Panc1 (cell line): Measurements from ENCODE around the gene GCH1. TPM values are rescaled to one million over a fixed set of nuclear protein-coding genes. Genes with fewer than 3 reads are reported as not detected.
A peak's percentile ranks its signal among the peaks of the same experiment; 100 is the strongest.
"Not testable (repeated sequence)": the region's sequence is repeated elsewhere in the genome, so short reads cannot be mapped to it uniquely, and the experiment has no call there.

Experiments
- ATAC-seq: fragments of 200-7000 bp; cut with Tn5 transposase; 2 replicates; pipeline ENCODE4 v1.9.1; 2020; ENCODE audit warnings: mild to moderate bottlenecking, moderate library complexity
- BruUV-seq: library from RNA; stranded (reverse); fragments of 400-500 nt; replicated peaks from 2 replicates; lab custom pipeline; 2021; lab: Mats Ljungman, UMichigan
- CTCF ChIA-PET: fragments of 300-600 bp; sonication (Branson Sonifier 250); formaldehyde crosslinking; loops from one replicate; lab custom pipeline; 2022; ENCODE audit warnings: antibody characterized with exemption; lab: Charles Lee
- POLR2A ChIA-PET: fragments of 300-600 bp; sonication (Branson Sonifier 250); formaldehyde crosslinking; loops from one replicate; lab custom pipeline; 2022; ENCODE audit warnings: antibody characterized with exemption; lab: Charles Lee
- DNase-seq: peaks from one replicate; pipeline ENCODE4 v3.0.0-alpha.2; 2010; ENCODE audit warnings: low read depth, low spot score
- H3K27ac ChIP-seq: 2 replicates; pipeline ENCODE4 v1.5.1; 2011; ENCODE audit warnings: mild to moderate bottlenecking, low read length, inconsistent platforms
- H3K27me3 ChIP-seq: fragments of 200-500 bp; sonication (Bioruptor generic); 2 replicates; pipeline ENCODE4 v1.6.0; 2014; ENCODE audit warnings: low read length, inconsistent platforms; ENCODE audit not compliant: control insufficient read depth, insufficient read depth
- H3K36me3 ChIP-seq: fragments of 200-500 bp; sonication (Bioruptor generic); 2 replicates; pipeline ENCODE4 v1.5.1; 2014; ENCODE audit warnings: inconsistent platforms, mild to moderate bottlenecking, low read length, moderate library complexity; ENCODE audit not compliant: control insufficient read depth, insufficient read depth
- H3K4me1 ChIP-seq: 2 replicates; pipeline ENCODE4 v1.5.1; 2011; ENCODE audit warnings: inconsistent platforms, mild to moderate bottlenecking, low read length, moderate library complexity; ENCODE audit not compliant: control insufficient read depth, insufficient read depth
- H3K4me3 ChIP-seq, 2 experiments: 2 replicates each; pipeline ENCODE4 v1.5.1; 2011 to 2012; ENCODE audit warnings: low read depth in 2 of 2, low read length in 2 of 2, mild to moderate bottlenecking in 2 of 2, inconsistent platforms in 1 of 2, moderate library complexity in 1 of 2
- H3K9me3 ChIP-seq: fragments of 200-500 bp; sonication (Bioruptor generic); 2 replicates; pipeline ENCODE4 v1.5.1; 2014; ENCODE audit warnings: low read depth, mild to moderate bottlenecking, inconsistent platforms, low read length, moderate library complexity; ENCODE audit not compliant: control insufficient read depth, insufficient read depth
- POLR2AphosphoS5 ChIP-seq: IDR thresholded peaks from 2 replicates; pipeline ENCODE4 v1.6.1; 2012; ENCODE audit warnings: mild to moderate bottlenecking, low read depth, low read length, moderate library complexity
- REST ChIP-seq, 2 experiments: IDR thresholded peaks; 2 replicates each; pipeline ENCODE4 v1.6.1; 2011 to 2012; ENCODE audit warnings: low read depth in 2 of 2, control low read depth in 1 of 2, low read length in 1 of 2, mild to moderate bottlenecking in 1 of 2, moderate library complexity in 1 of 2; ENCODE audit not compliant: insufficient read depth in 1 of 2
- SIN3A ChIP-seq: IDR thresholded peaks from 2 replicates; pipeline ENCODE4 v1.6.1; 2012; ENCODE audit warnings: low read depth, mild to moderate bottlenecking, low read length, moderate library complexity, borderline replicate concordance; ENCODE audit not compliant: insufficient read depth
- TCF7L2 ChIP-seq: IDR thresholded peaks from 2 replicates; pipeline ENCODE4 v1.6.1; 2011; ENCODE audit warnings: mild to moderate bottlenecking, low read depth, low read length, inconsistent platforms
- in situ Hi-C: cut with HindIII; loops from 2 replicates; pipeline ENCODE4 v1.10.0; 2016; ENCODE audit warnings: low sequenced_read_pairs, low pct_unique_long_range_greater_than_20kb
- intact Hi-C: fragments of 100-400 bp; cut with micrococcal nuclease; formaldehyde crosslinking; loops from one replicate; pipeline ENCODE4 v1.10.0; 2022; ENCODE audit not compliant: unreplicated experiment
- total RNA-seq: library from RNA; stranded (reverse); gene quantifications from one replicate; pipeline ENCODE4 v1.2.1, GENCODE V29; 2021; ENCODE audit not compliant: unreplicated experiment
- TF ChIP-seq, protein P1 (sequence below): fragments of 450-650 bp; IDR thresholded peaks from 2 replicates; pipeline ENCODE4 v1.5.1; 2017; ENCODE audit warnings: mild to moderate bottlenecking

Gene GCH1
- total RNA-seq, 1 experiment from 2014 or later: 3.6 TPM

- no peak for DNase-seq
- Histone ChIP-seq H3K4me1 (peaks cover 4% of the 10 kb centered on the region; the same call in 1 of the 2 replicates), H3K4me3 (peak overlapping the region; percentile 70 to 72), H3K27me3 (no peaks in the 10 kb centered on the region), H3K27ac (0 out of 2 replicates have a peak overlapping the region, but pooled peaks have one; percentile 51), H3K9me3 (no peaks in the 10 kb centered on the region), H3K36me3 (no peaks in the 10 kb centered on the region; the same call in 1 of the 2 replicates)
- TF ChIP-seq, protein P1, sequence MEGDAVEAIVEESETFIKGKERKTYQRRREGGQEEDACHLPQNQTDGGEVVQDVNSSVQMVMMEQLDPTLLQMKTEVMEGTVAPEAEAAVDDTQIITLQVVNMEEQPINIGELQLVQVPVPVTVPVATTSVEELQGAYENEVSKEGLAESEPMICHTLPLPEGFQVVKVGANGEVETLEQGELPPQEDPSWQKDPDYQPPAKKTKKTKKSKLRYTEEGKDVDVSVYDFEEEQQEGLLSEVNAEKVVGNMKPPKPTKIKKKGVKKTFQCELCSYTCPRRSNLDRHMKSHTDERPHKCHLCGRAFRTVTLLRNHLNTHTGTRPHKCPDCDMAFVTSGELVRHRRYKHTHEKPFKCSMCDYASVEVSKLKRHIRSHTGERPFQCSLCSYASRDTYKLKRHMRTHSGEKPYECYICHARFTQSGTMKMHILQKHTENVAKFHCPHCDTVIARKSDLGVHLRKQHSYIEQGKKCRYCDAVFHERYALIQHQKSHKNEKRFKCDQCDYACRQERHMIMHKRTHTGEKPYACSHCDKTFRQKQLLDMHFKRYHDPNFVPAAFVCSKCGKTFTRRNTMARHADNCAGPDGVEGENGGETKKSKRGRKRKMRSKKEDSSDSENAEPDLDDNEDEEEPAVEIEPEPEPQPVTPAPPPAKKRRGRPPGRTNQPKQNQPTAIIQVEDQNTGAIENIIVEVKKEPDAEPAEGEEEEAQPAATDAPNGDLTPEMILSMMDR: no peak
- TF ChIP-seq TCF7L2 (no peak), REST (IDR thresholded peaks at IDR 0.05; ENCODE audit: insufficient read depth in 1 of 2, low read depth in 2 of 2, low read length in 1 of 2) (no peak), POLR2AphosphoS5 (no peak), SIN3A (no peak)
- peak; percentile 54 for ATAC-seq
- ChIA-PET POLR2A (interaction anchor here (0.6 kb wide), 1 partner anchor 39 kb away, joined by 5 read pairs; no protein-coding TSS in a partner anchor), CTCF (no interaction called here)
- no TSS peak for BruUV-seq
- in situ Hi-C loops: no loop called here
- intact Hi-C loops: no loop called here
These were observed 1.1 kb downstream of the GCH1 start for GRCh38 chr14:54901380-54902142.

- no TSS peak for BruUV-seq
- Histone ChIP-seq H3K4me3 (no peak overlapping the region), H3K36me3 (no peaks in the 10 kb centered on the region; the same call in 1 of the 2 replicates), H3K9me3 (no peaks in the 10 kb centered on the region), H3K27me3 (no peaks in the 10 kb centered on the region), H3K27ac (no peak overlapping the region), H3K4me1 (peaks cover 4% of the 10 kb centered on the region; the same call in 1 of the 2 replicates)
- in situ Hi-C loops: no loop called here
- ATAC-seq: no peak
- ChIA-PET CTCF (no interaction called here), POLR2A (no interaction called here)
- intact Hi-C loops: loop anchor here (10.0 kb wide), 1 partner anchor 335 kb away; the partner anchor contains the start of gene SAMD4A
- DNase-seq: no peak
- TF ChIP-seq TCF7L2: no peak
These were observed 3.1 kb downstream of the GCH1 start for GRCh38 chr14:54899573-54899972.

DNA sequence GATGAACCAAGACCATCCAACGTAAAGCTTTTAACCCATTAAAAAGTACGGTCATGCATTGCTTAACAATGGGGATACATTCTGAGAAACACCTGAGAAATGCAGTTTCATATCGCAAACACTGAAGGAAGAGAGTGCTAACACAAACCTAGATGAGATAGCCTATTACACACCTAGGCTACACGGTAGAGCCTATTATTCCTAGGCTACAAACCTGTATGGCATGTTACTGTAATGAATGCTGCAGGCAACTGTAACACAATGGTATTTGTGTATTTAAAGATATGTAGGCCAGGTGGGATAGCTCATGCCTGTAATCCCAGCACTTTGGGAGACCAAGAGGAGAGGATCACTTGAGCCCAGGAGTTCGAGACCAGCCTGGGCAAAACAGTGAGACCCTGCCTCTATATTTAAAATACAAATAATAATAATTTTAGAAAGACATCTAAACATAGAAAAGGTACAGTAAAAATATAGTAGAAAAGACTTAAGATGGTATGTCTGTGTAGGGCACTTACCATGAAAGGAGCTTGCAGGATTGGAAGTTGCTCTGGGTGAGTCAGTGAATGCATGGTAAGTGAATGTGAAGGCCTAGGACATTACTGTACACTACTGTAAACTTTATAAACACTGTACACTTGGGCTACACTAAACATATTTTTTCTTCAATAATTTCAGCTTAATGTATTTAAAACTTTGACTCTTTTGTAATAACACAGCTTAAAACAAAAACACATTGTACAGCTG is 4.6 kb downstream of the GCH1 start:
- intact Hi-C loops: loop anchor here (10.0 kb wide), 1 partner anchor 333 kb away; the partner anchor contains the start of gene SAMD4A
- CTCF ChIA-PET, DNase-seq, H3K4me3 ChIP-seq, H3K9me3 ChIP-seq, H3K27me3 ChIP-seq, H3K27ac ChIP-seq, in situ Hi-C loops, H3K36me3 ChIP-seq, BruUV-seq, POLR2A ChIA-PET, ATAC-seq, H3K4me1 ChIP-seq: not testable (repeated sequence)
